Lower lobe of right lung (tissue), 2 donors: ENCODE measurements around the gene EFCAB13. TPM values are rescaled to one million over a fixed set of nuclear protein-coding genes. Genes with fewer than 3 reads are reported as not detected.
A peak's percentile ranks its signal among the peaks of the same experiment; 100 is the strongest.

Source experiments
- ATAC-seq, 2 donors: fragments of 200-7000 bp; cut with Tn5 transposase; one replicate each; pipeline ENCODE4 v1.9.1; 2020 to 2022; ENCODE audit warnings: mild to moderate bottlenecking in 2 of 2, moderate library complexity in 2 of 2
- DNase-seq: peaks from one replicate; pipeline ENCODE4 v3.0.0-alpha.2; 2020
- H3K27ac ChIP-seq: fragments of 200-600 bp; one replicate; pipeline ENCODE4 v1.8.0; 2022
- H3K27me3 ChIP-seq: fragments of 200-600 bp; one replicate; pipeline ENCODE4 v1.8.0; 2022; ENCODE audit warnings: low read depth
- H3K36me3 ChIP-seq: fragments of 200-600 bp; one replicate; pipeline ENCODE4 v1.8.0; 2022; ENCODE audit warnings: mild to moderate bottlenecking
- H3K4me1 ChIP-seq: fragments of 200-600 bp; one replicate; pipeline ENCODE4 v1.8.0; 2022
- H3K4me3 ChIP-seq: fragments of 200-600 bp; one replicate; pipeline ENCODE4 v1.8.0; 2022; ENCODE audit warnings: mild to moderate bottlenecking
- H3K9me3 ChIP-seq: fragments of 200-600 bp; one replicate; pipeline ENCODE4 v1.8.0; 2022
- intact Hi-C: fragments of 100-400 bp; cut with DNase I; formaldehyde crosslinking; loops from one replicate; pipeline ENCODE4 v1.11.0; 2022
- total RNA-seq: library from RNA; stranded (reverse); fragmentation: NEBNext Ultra II Directional; extraction: Animal tissue kit (Norgen Biotek cat#: 25700); gene quantifications from one replicate; pipeline ENCODE4 v1.2.1, GENCODE V29; 2021
- TF ChIP-seq, protein P1 (sequence below): fragments of 200-600 bp; IDR thresholded peaks from one replicate; pipeline ENCODE4 v1.8.0; 2022; ENCODE audit warnings: antibody characterized with exemption, mild to moderate bottlenecking
- donor health status: DM: no; HTN: yes; CAD: no; lungs with severe emphysema.

EFCAB13 gene
- total RNA-seq, 1 donor from 2014 or later, result 13.0 TPM

DNA sequence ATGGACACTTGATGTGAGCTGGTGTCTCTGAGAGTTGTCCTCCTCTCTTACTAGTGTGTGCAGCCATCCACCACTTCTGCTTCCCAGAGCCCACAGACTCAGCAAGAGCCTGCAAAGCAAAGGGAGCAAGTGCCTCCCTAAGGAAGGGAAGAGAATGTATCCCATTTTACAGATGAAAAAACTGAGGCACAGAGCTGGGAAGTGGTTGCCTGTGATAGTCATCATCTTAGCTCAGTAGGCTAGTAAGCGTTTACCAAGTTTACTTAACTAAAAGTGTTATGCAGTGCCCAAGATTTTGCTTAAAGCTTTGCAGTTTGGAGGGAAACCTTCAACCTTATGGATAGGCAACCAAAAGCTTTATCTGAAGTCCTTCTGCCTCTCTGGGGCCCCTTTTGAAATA lies 23.0 kb upstream of the EFCAB13 start:
- no peaks in the 10 kb centered on the region for H3K9me3 ChIP-seq
- intact Hi-C loops, result no loop called here
- ATAC-seq (no peak), DNase-seq (no peak)
- H3K36me3 ChIP-seq, result no peaks in the 10 kb centered on the region
- no peak overlapping the region for H3K27ac ChIP-seq
- H3K4me3 ChIP-seq, result no peak overlapping the region
- TF ChIP-seq, protein P1, sequence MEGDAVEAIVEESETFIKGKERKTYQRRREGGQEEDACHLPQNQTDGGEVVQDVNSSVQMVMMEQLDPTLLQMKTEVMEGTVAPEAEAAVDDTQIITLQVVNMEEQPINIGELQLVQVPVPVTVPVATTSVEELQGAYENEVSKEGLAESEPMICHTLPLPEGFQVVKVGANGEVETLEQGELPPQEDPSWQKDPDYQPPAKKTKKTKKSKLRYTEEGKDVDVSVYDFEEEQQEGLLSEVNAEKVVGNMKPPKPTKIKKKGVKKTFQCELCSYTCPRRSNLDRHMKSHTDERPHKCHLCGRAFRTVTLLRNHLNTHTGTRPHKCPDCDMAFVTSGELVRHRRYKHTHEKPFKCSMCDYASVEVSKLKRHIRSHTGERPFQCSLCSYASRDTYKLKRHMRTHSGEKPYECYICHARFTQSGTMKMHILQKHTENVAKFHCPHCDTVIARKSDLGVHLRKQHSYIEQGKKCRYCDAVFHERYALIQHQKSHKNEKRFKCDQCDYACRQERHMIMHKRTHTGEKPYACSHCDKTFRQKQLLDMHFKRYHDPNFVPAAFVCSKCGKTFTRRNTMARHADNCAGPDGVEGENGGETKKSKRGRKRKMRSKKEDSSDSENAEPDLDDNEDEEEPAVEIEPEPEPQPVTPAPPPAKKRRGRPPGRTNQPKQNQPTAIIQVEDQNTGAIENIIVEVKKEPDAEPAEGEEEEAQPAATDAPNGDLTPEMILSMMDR, result no peak
- no peaks in the 10 kb centered on the region for H3K4me1 ChIP-seq
- no peaks in the 10 kb centered on the region for H3K27me3 ChIP-seq

- intact Hi-C loops, result no loop called here
- Histone ChIP-seq H3K27ac (no peak overlapping the region), H3K9me3 (no peaks in the 10 kb centered on the region), H3K4me3 (no peak overlapping the region), H3K27me3 (no peaks in the 10 kb centered on the region), H3K4me1 (no peaks in the 10 kb centered on the region), H3K36me3 (no peaks in the 10 kb centered on the region)
- TF ChIP-seq, protein P1, result no peak
- ATAC-seq (no peak), DNase-seq (no peak)
Measured at GRCh38 chr17:47301161-47301560, 22.6 kb upstream of the EFCAB13 start.

DNA sequence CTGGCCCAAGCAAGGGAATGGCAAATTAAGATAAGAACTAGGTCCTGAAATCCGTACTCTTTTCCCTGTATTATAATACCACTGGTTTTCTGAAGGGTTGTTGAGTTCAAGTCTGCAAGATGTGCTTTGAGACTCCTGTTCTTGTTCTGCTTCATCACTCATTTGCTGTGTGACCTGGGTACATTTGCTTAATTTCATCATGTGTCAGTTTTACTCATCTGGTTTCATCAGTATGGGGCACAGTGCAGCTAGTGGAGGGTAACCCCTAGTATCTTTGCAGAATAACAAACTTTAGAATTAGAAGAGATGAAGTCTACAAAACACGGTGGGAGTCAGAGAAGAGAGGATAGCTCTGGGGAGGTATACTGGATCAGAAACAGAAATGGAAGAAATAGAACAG lies 21.9 kb upstream of the EFCAB13 start:
- intact Hi-C loops, result no loop called here
- Histone ChIP-seq H3K9me3 (no peaks in the 10 kb centered on the region), H3K4me3 (no peak overlapping the region), H3K27me3 (no peaks in the 10 kb centered on the region), H3K36me3 (no peaks in the 10 kb centered on the region), H3K4me1 (no peaks in the 10 kb centered on the region), H3K27ac (no peak overlapping the region)
- DNase-seq (no peak), ATAC-seq (no peak)
- TF ChIP-seq, protein P1, result no peak

DNA sequence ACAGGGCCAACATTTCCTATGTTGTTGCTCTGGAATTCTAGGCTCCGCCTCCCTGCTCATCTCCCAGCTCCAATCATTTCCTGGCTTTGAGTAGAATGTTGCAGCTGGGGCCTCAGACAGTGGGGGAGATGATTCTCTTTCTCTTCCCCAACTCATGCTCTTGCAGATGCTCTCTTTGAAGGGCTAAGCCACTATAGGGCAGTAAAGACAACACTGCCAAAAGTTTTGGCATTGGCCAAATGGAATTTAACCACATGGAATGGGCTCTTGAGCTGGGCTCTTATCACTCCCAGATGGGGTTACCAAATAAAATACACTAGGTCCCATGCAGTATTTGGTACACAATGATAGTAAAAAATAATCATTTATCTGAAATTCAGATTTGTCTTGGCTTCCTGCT lies 19.6 kb upstream of the EFCAB13 start:
- no peak for DNase-seq

DNA sequence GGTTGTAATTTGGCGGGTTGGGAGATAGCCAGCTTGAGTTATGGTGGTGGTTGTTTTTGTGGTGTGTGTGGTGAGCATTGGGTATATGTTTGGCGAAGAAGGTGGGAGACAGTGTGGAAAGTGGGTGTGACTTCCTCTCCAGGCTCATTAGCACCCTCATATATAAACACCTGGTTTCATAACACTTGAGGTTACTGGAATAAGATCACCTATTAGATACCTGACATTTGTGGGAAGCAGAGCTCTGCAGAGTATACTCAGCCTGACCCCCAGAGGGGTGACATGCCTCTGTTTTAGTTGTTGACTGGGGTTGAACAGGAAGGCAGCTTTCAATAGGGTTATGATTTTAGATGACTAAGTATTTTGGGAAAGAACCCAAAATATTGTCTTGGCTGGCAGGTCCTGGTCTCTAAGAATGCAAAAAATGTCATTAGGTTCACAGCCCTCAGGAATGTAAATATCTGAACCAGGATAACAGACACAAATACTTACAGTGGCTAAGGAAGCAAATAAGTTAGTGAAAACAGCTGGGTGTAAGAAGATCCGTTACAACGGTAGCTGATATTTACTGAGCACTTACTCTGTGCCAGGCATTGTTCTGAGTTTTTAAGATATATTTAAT lies 18.3 kb upstream of the EFCAB13 start:
- Histone ChIP-seq H3K36me3 (no peaks in the 10 kb centered on the region), H3K4me1 (no peaks in the 10 kb centered on the region), H3K9me3 (no peaks in the 10 kb centered on the region), H3K4me3 (no peak overlapping the region), H3K27me3 (no peaks in the 10 kb centered on the region), H3K27ac (no peak overlapping the region)
- ATAC-seq (peak; percentile 83 to 90), DNase-seq (no peak)
- TF ChIP-seq, protein P1, result no peak
- intact Hi-C loops, result no loop called here

More for the DNA sequence above, 19.6 kb upstream of the EFCAB13 start:
- Histone ChIP-seq H3K4me3 (no peak overlapping the region), H3K36me3 (no peaks in the 10 kb centered on the region), H3K9me3 (no peaks in the 10 kb centered on the region), H3K27ac (no peak overlapping the region), H3K4me1 (no peaks in the 10 kb centered on the region), H3K27me3 (no peaks in the 10 kb centered on the region)
- no peak for ATAC-seq
- TF ChIP-seq, protein P1, result no peak
- intact Hi-C loops, result no loop called here
